H1 (cell line): ENCODE measurements around the gene SMYD3. TPM values are rescaled to one million over a fixed set of nuclear protein-coding genes. Genes with fewer than 3 reads are reported as not detected.

Source experiments
- CTCF ChIA-PET: fragments of 300-600 bp; sonication (Branson Sonifier 250); formaldehyde crosslinking; loops from one replicate; lab custom pipeline; 2021; ENCODE audit not compliant: partially characterized antibody; lab: Charles Lee
- POLR2A ChIA-PET: fragments of 300-600 bp; sonication (Branson Sonifier 250); formaldehyde crosslinking; loops from one replicate; lab custom pipeline; 2021; ENCODE audit warnings: inconsistent platforms; ENCODE audit not compliant: partially characterized antibody; lab: Charles Lee
- DNase-seq, 2 experiments: peaks; one replicate each; pipeline versions ENCODE4 v3.0.0 to v3.0.0-alpha.2; 2010 to 2022; ENCODE audit warnings: low spot score in 2 of 2, low read depth in 1 of 2, mixed read lengths in 1 of 2
- FAIRE-seq: peaks from 2 replicates; lab custom pipeline; 2011; peaks lifted over from hg19 to GRCh38; lab: Jason Lieb, UNC
- H2AFZ ChIP-seq: 2 replicates; pipeline ENCODE4 v1.8.1; 2012; ENCODE audit warnings: low read length, inconsistent platforms
- H2AK5ac ChIP-seq: 2 replicates; pipeline ENCODE4 v1.6.1; 2013; ENCODE audit warnings: low read depth, low read length
- H2BK120ac ChIP-seq: replicated peaks from 2 replicates; pipeline ENCODE3; 2013; ENCODE audit warnings: low read depth, low read length, inconsistent platforms
- H2BK12ac ChIP-seq: 2 replicates; pipeline ENCODE4 v1.6.1; 2013; ENCODE audit warnings: low read depth, low read length
- H2BK15ac ChIP-seq: 2 replicates; pipeline ENCODE4 v1.6.1; 2013; ENCODE audit warnings: low read length
- H2BK20ac ChIP-seq: 2 replicates; pipeline ENCODE4 v1.6.1; 2013; ENCODE audit warnings: low read length
- H2BK5ac ChIP-seq: 2 replicates; pipeline ENCODE4 v1.6.1; 2013; ENCODE audit warnings: low read depth, low read length
- H3K14ac ChIP-seq: 2 replicates; pipeline ENCODE4 v1.6.1; 2013; ENCODE audit warnings: inconsistent platforms; ENCODE audit not compliant: insufficient read length
- H3K18ac ChIP-seq: 2 replicates; pipeline ENCODE4 v1.6.1; 2013; ENCODE audit warnings: low read length; ENCODE audit errors: extremely low read depth
- H3K23ac ChIP-seq: 2 replicates; pipeline ENCODE4 v1.6.1; 2013; ENCODE audit warnings: inconsistent platforms; ENCODE audit not compliant: insufficient read length
- H3K23me2 ChIP-seq: 2 replicates; pipeline ENCODE4 v1.6.1; 2013; ENCODE audit warnings: low read depth, low read length
- H3K27ac ChIP-seq: 2 replicates; pipeline ENCODE4 v1.6.1; 2011; ENCODE audit warnings: low read depth, low read length, inconsistent platforms
- H3K27me3 ChIP-seq, 4 experiments: replicated peaks in 1 of 4; 1 replicate in 1 of 4; 2 replicates in 3 of 4; pipeline versions ENCODE4 v1.6.1 to v1.8.1; 2011 to 2013; ENCODE audit warnings: low read length in 3 of 4, mild to moderate bottlenecking in 3 of 4, inconsistent platforms in 2 of 4, mixed read lengths in 2 of 4, moderate library complexity in 1 of 4; ENCODE audit not compliant: control insufficient read depth in 3 of 4, insufficient read depth in 3 of 4; ENCODE audit errors: extremely low read depth in 1 of 4
- H3K36me3 ChIP-seq, 4 experiments: 2 replicates each; pipeline versions ENCODE4 v1.6.1 to v1.8.1; 2011 to 2013; ENCODE audit warnings: mild to moderate bottlenecking in 4 of 4, low read length in 3 of 4, moderate library complexity in 2 of 4, control low read depth in 1 of 4, inconsistent platforms in 1 of 4; ENCODE audit not compliant: insufficient read depth in 4 of 4, control insufficient read depth in 2 of 4
- H3K4ac ChIP-seq: replicated peaks from 2 replicates; pipeline ENCODE3; 2013; ENCODE audit warnings: low read length, low read depth, mixed read lengths, inconsistent platforms; ENCODE audit not compliant: insufficient read length
- H3K4me1 ChIP-seq, 4 experiments: replicated peaks in 1 of 4; 1 replicate in 1 of 4; 2 replicates in 3 of 4; pipeline versions ENCODE4 v1.6.1 to v1.8.1; 2011 to 2013; ENCODE audit warnings: low read length in 3 of 4, inconsistent platforms in 2 of 4, mixed read lengths in 1 of 4; ENCODE audit not compliant: insufficient read depth in 4 of 4, control insufficient read depth in 3 of 4
- H3K4me2 ChIP-seq, 2 experiments: 2 replicates each; pipeline versions ENCODE4 v1.6.1 to v1.8.1; 2011 to 2013; ENCODE audit warnings: low read depth in 2 of 2, low read length in 2 of 2, control low read depth in 1 of 2, inconsistent platforms in 1 of 2, mild to moderate bottlenecking in 1 of 2; ENCODE audit not compliant: insufficient read depth in 1 of 2
- H3K4me3 ChIP-seq, 4 experiments: fragments of 200-600, 300-600 bp in 1 of 4; sonication (generic), shearing (Covaris generic), sonication (Bioruptor Twin) in 1 of 4; 2 replicates each; pipeline versions ENCODE4 v1.5.1 to v1.8.1; 2011 to 2016; ENCODE audit warnings: low read length in 4 of 4, low read depth in 3 of 4, control low read depth in 2 of 4, inconsistent platforms in 2 of 4, mild to moderate bottlenecking in 2 of 4, mixed read lengths in 1 of 4, moderate library complexity in 1 of 4; ENCODE audit not compliant: insufficient read depth in 2 of 4; ENCODE audit errors: extremely low read depth in 1 of 4
- H3K56ac ChIP-seq: replicated peaks from 2 replicates; pipeline ENCODE3; 2013; ENCODE audit warnings: low read depth, mild to moderate bottlenecking, mixed read lengths, low read length, inconsistent platforms; ENCODE audit not compliant: insufficient read length
- H3K79me1 ChIP-seq: 2 replicates; pipeline ENCODE4 v1.6.1; 2013; ENCODE audit warnings: low read depth, low read length, control low read depth
- H3K79me2 ChIP-seq, 2 experiments: 2 replicates each; pipeline versions ENCODE4 v1.6.1 to v1.8.1; 2012 to 2013; ENCODE audit warnings: low read length in 2 of 2, mild to moderate bottlenecking in 2 of 2, inconsistent platforms in 1 of 2; ENCODE audit not compliant: insufficient read depth in 2 of 2, control insufficient read depth in 1 of 2
- H3K9ac ChIP-seq, 4 experiments: replicated peaks in 1 of 4; 1 replicate in 1 of 4; 2 replicates in 3 of 4; pipeline versions ENCODE4 v1.6.1 to v1.8.1; 2011 to 2013; ENCODE audit warnings: low read depth in 3 of 4, low read length in 3 of 4, control low read depth in 2 of 4, mild to moderate bottlenecking in 2 of 4, moderate library complexity in 2 of 4, inconsistent platforms in 1 of 4; ENCODE audit errors: extremely low read depth in 1 of 4
- H3K9me3 ChIP-seq, 2 experiments: 2 replicates each; pipeline versions ENCODE4 v1.6.1 to v1.8.1; 2012 to 2013; ENCODE audit warnings: mild to moderate bottlenecking in 2 of 2, moderate library complexity in 2 of 2, control low read depth in 1 of 2, inconsistent platforms in 1 of 2, low read depth in 1 of 2, low read length in 1 of 2, mixed read lengths in 1 of 2; ENCODE audit not compliant: insufficient read depth in 2 of 2
- H4K20me1 ChIP-seq, 2 experiments: replicated peaks in 1 of 2; 2 replicates each; pipeline versions ENCODE3 to v1.8.1; 2011 to 2013; ENCODE audit warnings: inconsistent platforms in 2 of 2, low read length in 2 of 2, mild to moderate bottlenecking in 1 of 2; ENCODE audit not compliant: insufficient read depth in 2 of 2, control insufficient read depth in 1 of 2
- H4K5ac ChIP-seq: 2 replicates; pipeline ENCODE4 v1.6.1; 2013; ENCODE audit warnings: low read length, low read depth, mixed read lengths, inconsistent platforms; ENCODE audit not compliant: insufficient read length
- H4K8ac ChIP-seq: 2 replicates; pipeline ENCODE4 v1.8.0; 2013; ENCODE audit warnings: mild to moderate bottlenecking, moderate library complexity, low read length, inconsistent platforms; ENCODE audit not compliant: insufficient read depth; ENCODE audit errors: extremely low read depth
- H4K91ac ChIP-seq: replicated peaks from 2 replicates; pipeline ENCODE3; 2013; ENCODE audit warnings: low read length, mixed read lengths, inconsistent platforms; ENCODE audit not compliant: insufficient read length
- NANOG ChIP-seq: IDR thresholded peaks from 2 replicates; pipeline ENCODE4 v1.6.1; 2011; ENCODE audit warnings: low read length, low read depth, mild to moderate bottlenecking, inconsistent platforms; ENCODE audit not compliant: insufficient read depth, poor library complexity, severe bottlenecking
- SP1 ChIP-seq: IDR thresholded peaks from 2 replicates; pipeline ENCODE4 v1.6.1; 2011; ENCODE audit warnings: low read depth, low read length
- WGBS, 2 experiments: shearing (Covaris generic) in 1 of 2; methylation state at CpG; one replicate each; pipeline versions ENCODE4 v1.1.6 to v1.1.7; 2013 to 2015; ENCODE audit warnings: low lambda C conversion rate in 2 of 2, mixed read lengths in 2 of 2, inconsistent platforms in 1 of 2, low coverage in 1 of 2, missing lambda C conversion rate in 1 of 2; ENCODE audit not compliant: insufficient replicate concordance in 2 of 2, insufficient coverage in 1 of 2, insufficient read length in 1 of 2; ENCODE audit errors: extremely low coverage in 1 of 2, missing lambda C conversion rate in 1 of 2; 5-methylcytosine and 5-hydroxymethylcytosine counted together
- polyA plus RNA-seq, 7 experiments: library from polyadenylated mRNA; depleted of rRNA in 3 of 7; stranded (reverse) in 5 of 7; unstranded in 2 of 7; fragments of >200 nt in 5 of 7; fragments of 200-250 nt in 2 of 7; gene quantifications; 1 replicate in 5 of 7; 2 replicates in 1 of 7; 4 replicates in 1 of 7; pipeline versions ENCODE4 v1.2.1 to v1.2.3, GENCODE V29; 2011 to 2013; ENCODE audit warnings: missing spikeins in 2 of 7, mixed read lengths in 2 of 7
- total RNA-seq: library from RNA; stranded (reverse); fragmentation: NEBNext Ultra II Directional; extraction: Animal tissue kit (Norgen Biotek cat#: 25700); gene quantifications from 2 replicates; pipeline ENCODE4 v1.2.1, GENCODE V29; 2021

SMYD3 gene
- total and polyA plus RNA-seq, 2 of the 8 experiments (the other 6 are each of a cell fraction or from before 2014, with no cell fraction given), result 17.3 to 25.4 TPM

DNA sequence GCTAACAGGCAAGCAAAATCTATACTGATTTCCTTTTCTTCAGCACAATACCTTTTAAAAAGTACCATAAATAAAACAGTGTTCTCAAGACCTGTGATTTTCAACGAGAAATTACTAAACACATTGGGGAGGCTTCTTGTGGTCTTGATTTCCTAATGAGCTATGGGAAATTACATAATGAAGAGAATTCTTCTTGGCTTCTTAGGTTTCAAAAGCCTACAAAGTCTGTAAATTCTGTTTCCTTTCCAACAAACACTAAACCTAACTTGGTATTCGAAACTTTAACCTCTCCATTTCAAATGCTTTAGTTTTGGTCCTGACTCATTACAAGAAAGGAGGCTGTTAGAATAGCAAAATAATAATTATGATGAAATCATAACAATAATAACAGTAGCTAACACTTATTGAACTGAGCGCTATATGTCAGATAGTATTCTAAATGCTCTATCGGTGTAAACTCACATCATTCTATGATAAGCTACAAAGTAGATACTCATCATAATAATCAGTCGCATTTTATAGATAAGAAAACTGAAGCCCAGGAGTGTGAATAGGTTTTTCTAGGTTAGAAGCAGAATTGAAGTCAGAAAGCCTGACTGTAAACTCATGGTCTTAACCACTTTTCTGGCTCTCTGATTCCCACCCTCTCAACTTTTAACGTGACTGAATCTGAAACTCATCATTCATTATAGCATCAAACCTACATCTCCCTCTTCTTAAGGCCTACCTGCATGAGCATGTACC, 486.7 kb downstream of the SMYD3 start:
- no peak for TF ChIP-seq SP1
- TF ChIP-seq NANOG, result no peak

More for the DNA sequence above, 486.7 kb downstream of the SMYD3 start:
- H3K27me3 ChIP-seq, result no peaks in the 10 kb centered on the region
- no peak overlapping the region for H3K18ac ChIP-seq
- H3K23me2 ChIP-seq, result no peaks in the 10 kb centered on the region
- no peak overlapping the region for H4K5ac ChIP-seq
- no peak overlapping the region for H2AFZ ChIP-seq
- no peak overlapping the region for H2BK5ac ChIP-seq
- H2BK120ac ChIP-seq, result no peak overlapping the region
- no peak overlapping the region for H4K91ac ChIP-seq
- 91% methylated on average over 6 of the region's 6 CpGs; no CpG with 5 or more reads in 1 of the 2 experiments for WGBS, 2 experiments
- H3K79me2 ChIP-seq, result no peaks in the 10 kb centered on the region
- no peak for DNase-seq
- POLR2A ChIA-PET, result no interaction called here
- no peak overlapping the region for H3K4me2 ChIP-seq
- H3K14ac ChIP-seq, result no peak overlapping the region
- no peaks in the 10 kb centered on the region for H3K79me1 ChIP-seq
- no peak overlapping the region for H3K9ac ChIP-seq
- no peaks in the 10 kb centered on the region for H3K36me3 ChIP-seq
- no peak overlapping the region for H3K4me3 ChIP-seq
- no peak overlapping the region for H2BK12ac ChIP-seq
- H3K27ac ChIP-seq, result no peak overlapping the region
- H3K4me1 ChIP-seq, result no peaks in the 10 kb centered on the region
- CTCF ChIA-PET, result interaction anchor here (1.3 kb wide), 1 partner anchor 9 kb away, joined by 7 read pairs; no protein-coding TSS in a partner anchor
- H3K56ac ChIP-seq, result no peak overlapping the region
- no peaks in the 10 kb centered on the region for H3K9me3 ChIP-seq
- H2AK5ac ChIP-seq, result no peak overlapping the region
- H4K8ac ChIP-seq, result no peak overlapping the region
- H2BK15ac ChIP-seq, result no peak overlapping the region
- H4K20me1 ChIP-seq, result no peaks in the 10 kb centered on the region
- FAIRE-seq, result no peak
- no peak overlapping the region for H3K23ac ChIP-seq
- no peak overlapping the region for H3K4ac ChIP-seq
- no peak overlapping the region for H2BK20ac ChIP-seq
